GM23338 (cell line): ENCODE results near the gene VEZT. TPM values are rescaled to one million over a fixed set of nuclear protein-coding genes. Genes with fewer than 3 reads are reported as not detected.

Source experiments
- ATAC-seq: fragments of 200-7000 bp; cut with Tn5 transposase; 3 replicates; pipeline ENCODE4 v1.9.1; 2020
- DNase-seq: peaks from one replicate; pipeline ENCODE4 v3.0.0-alpha.2; 2015; ENCODE audit warnings: low spot score
- H2AFZ ChIP-seq: fragments of 200-600 bp; sonication (generic); 2 replicates; pipeline ENCODE4 v1.8.0; 2016; ENCODE audit warnings: antibody characterized with exemption, mild to moderate bottlenecking, moderate library complexity
- H3F3A ChIP-seq: fragments of 200-600 bp; sonication (generic); replicated peaks from 2 replicates; pipeline ENCODE4 v1.8.0; 2017; ENCODE audit warnings: antibody characterized with exemption, mixed run types, low read depth
- H3K27ac ChIP-seq: fragments of 200-600 bp; sonication (generic); 2 replicates; pipeline ENCODE4 v1.6.1; 2016; ENCODE audit warnings: low read depth
- H3K27me3 ChIP-seq: fragments of 200-600 bp; sonication (generic); 2 replicates; pipeline ENCODE4 v1.8.0; 2016; ENCODE audit warnings: mild to moderate bottlenecking, mixed run types, moderate library complexity; ENCODE audit not compliant: insufficient read depth
- H3K36me3 ChIP-seq: fragments of 200-600 bp; sonication (generic); 2 replicates; pipeline ENCODE4 v1.8.0; 2016; ENCODE audit warnings: mild to moderate bottlenecking; ENCODE audit not compliant: insufficient read depth
- H3K4me1 ChIP-seq: fragments of 200-600 bp; sonication (generic); 2 replicates; pipeline ENCODE4 v1.8.0; 2016; ENCODE audit warnings: mild to moderate bottlenecking, moderate library complexity; ENCODE audit not compliant: insufficient read depth
- H3K4me2 ChIP-seq: fragments of 200-600 bp; sonication (generic); 2 replicates; pipeline ENCODE4 v1.7.1; 2017; ENCODE audit warnings: mixed run types
- H3K4me3 ChIP-seq: fragments of 200-600 bp; sonication (generic); 2 replicates; pipeline ENCODE4 v1.6.1; 2016; ENCODE audit warnings: mixed run types
- H3K79me2 ChIP-seq: fragments of 200-600 bp; sonication (generic); replicated peaks from 2 replicates; pipeline ENCODE4 v1.8.0; 2017; ENCODE audit warnings: mild to moderate bottlenecking; ENCODE audit not compliant: insufficient read depth
- H3K9me2 ChIP-seq: fragments of 200-600 bp; sonication (generic); 2 replicates; pipeline ENCODE4 v1.8.0; 2017; ENCODE audit not compliant: insufficient read depth
- H4K20me1 ChIP-seq: fragments of 200-600 bp; sonication (generic); replicated peaks from 2 replicates; pipeline ENCODE4 v1.8.0; 2017; ENCODE audit warnings: mild to moderate bottlenecking; ENCODE audit not compliant: insufficient read depth
- H3K27ac Mint-ChIP-seq: 2 replicates; pipeline ENCODE4 v1.8.0; 2020; ENCODE audit warnings: inconsistent platforms, mild to moderate bottlenecking, moderate library complexity, mixed read lengths
- H3K27me3 Mint-ChIP-seq: 3 replicates; pipeline ENCODE4 v1.8.0; 2022; ENCODE audit warnings: low read depth, mild to moderate bottlenecking, moderate library complexity, mixed read lengths, inconsistent platforms; ENCODE audit not compliant: insufficient read depth, poor library complexity
- H3K36me3 Mint-ChIP-seq: 3 replicates; pipeline ENCODE4 v1.8.0; 2021; ENCODE audit warnings: low read depth, mild to moderate bottlenecking, inconsistent platforms, moderate library complexity, mixed read lengths
- H3K4me1 Mint-ChIP-seq: 3 replicates; pipeline ENCODE4 v1.8.0; 2020; ENCODE audit warnings: mild to moderate bottlenecking, inconsistent platforms, mixed read lengths
- H3K4me3 Mint-ChIP-seq: 3 replicates; pipeline ENCODE4 v1.8.0; 2021; ENCODE audit warnings: moderate library complexity, mild to moderate bottlenecking, inconsistent platforms, mixed read lengths
- H3K9me3 Mint-ChIP-seq: 3 replicates; pipeline ENCODE4 v1.8.0; 2020; ENCODE audit warnings: moderate library complexity, mild to moderate bottlenecking, inconsistent platforms, mixed read lengths
- CREB1 ChIP-seq: fragments of 250-450 bp; sonication (Bioruptor Pico); IDR thresholded peaks from 2 replicates; pipeline ENCODE4 v1.5.0; 2020; ENCODE audit warnings: low read depth, mild to moderate bottlenecking, moderate library complexity
- CTCF ChIP-seq, 2 experiments: fragments of 200-600 bp in 1 of 2; sonication (generic) in 1 of 2; conservative IDR thresholded peaks; 2 replicates each; pipeline versions ENCODE4 v1.5.1 to v1.6.1; 2016 to 2017; ENCODE audit warnings: antibody characterized with exemption in 2 of 2, low read depth in 2 of 2, mild to moderate bottlenecking in 2 of 2, moderate library complexity in 1 of 2
- ETS1 ChIP-seq: IDR thresholded peaks from 2 replicates; pipeline ENCODE4 v1.6.1; 2016; ENCODE audit warnings: antibody characterized with exemption
- EZH2 ChIP-seq: fragments of 200-600 bp; sonication (generic); IDR thresholded peaks from one replicate; pipeline ENCODE4 v1.8.0; 2017; ENCODE audit warnings: antibody characterized with exemption, mild to moderate bottlenecking, low read depth; ENCODE audit not compliant: unreplicated experiment
- EZH2phosphoT487 ChIP-seq: fragments of 200-600 bp; sonication (generic); IDR thresholded peaks from one replicate; pipeline ENCODE4 v1.8.1; 2018; ENCODE audit warnings: antibody characterized with exemption; ENCODE audit not compliant: unreplicated experiment
- JUNB ChIP-seq: IDR thresholded peaks from one replicate; pipeline ENCODE4 v1.6.1; 2016; ENCODE audit warnings: antibody characterized with exemption; ENCODE audit not compliant: unreplicated experiment
- NANOG ChIP-seq: IDR thresholded peaks from 2 replicates; pipeline ENCODE4 v1.6.1; 2016; ENCODE audit warnings: antibody characterized with exemption, borderline replicate concordance
- POLR2AphosphoS5 ChIP-seq: IDR thresholded peaks from 2 replicates; pipeline ENCODE4 v1.6.1; 2016; ENCODE audit warnings: antibody characterized with exemption, low read depth
- REST ChIP-seq: IDR thresholded peaks from one replicate; pipeline ENCODE4 v1.6.1; 2018; ENCODE audit warnings: antibody characterized with exemption; ENCODE audit not compliant: unreplicated experiment
- STAT1 ChIP-seq: IDR thresholded peaks from one replicate; pipeline ENCODE4 v1.6.1; 2016; ENCODE audit warnings: antibody characterized with exemption; ENCODE audit not compliant: unreplicated experiment
- ZNF114 ChIP-seq: fragments of 250-450 bp; sonication (Bioruptor Pico); IDR thresholded peaks from 2 replicates; pipeline ENCODE4 v1.5.0; 2020; ENCODE audit warnings: mild to moderate bottlenecking, moderate library complexity
- ZNF331 ChIP-seq: fragments of 250-450 bp; sonication (Bioruptor Pico); IDR thresholded peaks from 2 replicates; pipeline ENCODE4 v1.5.0; 2020; ENCODE audit warnings: low read depth, mild to moderate bottlenecking, moderate library complexity
- ZNF462 ChIP-seq: fragments of 250-450 bp; sonication (Bioruptor Pico); IDR thresholded peaks from 2 replicates; pipeline ENCODE4 v1.5.0; 2020; ENCODE audit warnings: mild to moderate bottlenecking, moderate library complexity
- polyA plus RNA-seq: library from polyadenylated mRNA; unstranded; fragments of >200 nt; fragmentation: Nextera tagmentation; extraction: Ambion mirVana; gene quantifications from 2 replicates; pipeline ENCODE4 v1.2.1, GENCODE V29; 2016
- total RNA-seq: library from RNA; depleted of rRNA; stranded (reverse); fragments of >200 nt; shearing (Covaris generic); gene quantifications from 2 replicates; pipeline ENCODE4 v1.2.3, GENCODE V29; 2014

VEZT gene
- total and polyA plus RNA-seq, 2 experiments from 2014 or later, result 34.2 to 51.5 TPM

- peaks cover 2% of the 10 kb centered on the region for H3K27me3 Mint-ChIP-seq
- TF ChIP-seq STAT1 (no peak), EZH2 (no peak), CTCF (conservative IDR thresholded peaks at IDR 0.05; ENCODE audit: low read depth in 2 of 2) (no peak), ZNF462 (no peak), REST (no peak), JUNB (no peak), CREB1 (CRISPR knock-in tag) (no peak), POLR2AphosphoS5 (no peak), EZH2phosphoT487 (no peak), ETS1 (no peak), NANOG (no peak), ZNF331 (no peak), ZNF114 (CRISPR knock-in tag) (no peak)
- no peaks in the 10 kb centered on the region for H3K9me2 ChIP-seq
- H3K27ac Mint-ChIP-seq, result no peak overlapping the region
- no peak for DNase-seq
- ATAC-seq, result no peak
- no peak overlapping the region for H2AFZ ChIP-seq
- H3K4me3 ChIP-seq, result no peak overlapping the region
- H3K4me1 ChIP-seq, result peaks cover 20% of the 10 kb centered on the region
- no peaks in the 10 kb centered on the region for H3K9me3 Mint-ChIP-seq
- no peaks in the 10 kb centered on the region for H3K27me3 ChIP-seq
- H3K4me1 Mint-ChIP-seq, result peaks cover 27% of the 10 kb centered on the region
- no peak overlapping the region for H3K4me3 Mint-ChIP-seq
- no peaks in the 10 kb centered on the region for H3K36me3 ChIP-seq
- H3F3A ChIP-seq, result no peaks in the 10 kb centered on the region
- peaks cover 4% of the 10 kb centered on the region; the same call in 1 of the 2 replicates for H4K20me1 ChIP-seq
- no peak overlapping the region for H3K4me2 ChIP-seq
- peaks cover 67% of the 10 kb centered on the region for H3K79me2 ChIP-seq
- H3K27ac ChIP-seq, result no peak overlapping the region
- peaks cover 11% of the 10 kb centered on the region; the same call in 2 of the 3 replicates for H3K36me3 Mint-ChIP-seq
These were observed 31.8 kb upstream of the VEZT start for GRCh38 chr12:95185854-95186253.
